ENCODE data around the gene C11orf24. TPM values are rescaled to one million over a fixed set of nuclear protein-coding genes. Genes with fewer than 3 reads are reported as not detected.
"Not testable (repeated sequence)": the region's sequence is repeated elsewhere in the genome, so short reads cannot be mapped to it uniquely, and the experiment has no call there.

C11orf24 gene
- total and polyA plus RNA-seq, 2 of the 4 experiments (the other 2 are of a cell fraction) = 42.5 to 135 TPM

DNA sequence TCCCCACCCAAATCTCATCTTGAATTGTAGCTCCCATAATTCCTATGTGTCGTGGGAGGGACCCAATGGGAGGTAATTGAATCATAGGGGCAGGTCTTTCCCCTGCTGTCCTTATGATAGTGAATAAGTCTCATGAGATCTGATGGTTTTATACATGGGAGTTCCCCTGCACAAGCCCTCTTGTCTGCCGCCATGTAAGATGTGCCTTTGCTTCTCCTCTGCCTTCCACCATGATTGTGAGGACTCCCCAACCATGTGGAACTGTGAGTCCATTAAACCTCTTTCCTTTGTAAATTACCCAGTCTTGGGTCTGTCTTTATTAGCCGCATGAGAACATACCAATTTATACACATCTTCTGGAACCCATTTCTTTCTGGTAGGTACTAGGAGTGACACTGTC lies 12.8 kb upstream of the C11orf24 start:
- H2BK20ac ChIP-seq (ENCODE audit: low read depth, low read length); H3K18ac ChIP-seq (ENCODE audit: low read depth, low read length); in situ Hi-C loops (cut with MboI; ENCODE audit: low sequenced_read_pairs); H3K9me1 ChIP-seq (ENCODE audit: insufficient read depth, low read length); H3K36me3 ChIP-seq (ENCODE audit: control insufficient read depth, insufficient read depth, low read length); H2BK5ac ChIP-seq (ENCODE audit: low read depth, low read length, poor library complexity, severe bottlenecking); H2BK15ac ChIP-seq (ENCODE audit: low read depth, low read length); H3K4me2 ChIP-seq (ENCODE audit: low read depth, low read length); POLR2A ChIA-PET (ENCODE audit: unreplicated experiment); CTCF ChIA-PET; H3K27ac ChIP-seq (ENCODE audit: insufficient read depth, low read length); H2AK9ac ChIP-seq (replicated peaks; ENCODE audit: low read depth, low read length, poor library complexity); H4K91ac ChIP-seq (ENCODE audit: insufficient read depth, low read depth, low read length); H3K56ac ChIP-seq (ENCODE audit: extremely low read depth, insufficient read depth, low read length); ATAC-seq (ENCODE audit: low read depth); H3K23ac ChIP-seq (ENCODE audit: low read depth, low read length); H3K9me3 ChIP-seq (ENCODE audit: control insufficient read depth, insufficient read depth, low read length); DNase-seq; H4K8ac ChIP-seq (ENCODE audit: low read depth in 2 of 2, low read length in 2 of 2); H3K79me1 ChIP-seq (ENCODE audit: low read depth in 1 of 2, low read length in 2 of 2); H3K27me3 ChIP-seq (ENCODE audit: control insufficient read depth, insufficient read depth, low read length); H2AK5ac ChIP-seq (ENCODE audit: low read depth, low read length); BruUV-seq (replicated peaks); H3K4me1 ChIP-seq (ENCODE audit: control insufficient read depth, insufficient read depth, low read length); dilution Hi-C loops (cut with HindIII; ENCODE audit: low sequenced_read_pairs, unreplicated experiment); H3K14ac ChIP-seq (replicated peaks; ENCODE audit: low read depth, low read length); H2BK120ac ChIP-seq (ENCODE audit: low read depth, low read length); H3K4ac ChIP-seq (ENCODE audit: low read depth, low read length); H4K5ac ChIP-seq (ENCODE audit: low read depth, low read length); intact Hi-C loops (cut with micrococcal nuclease); H2AFZ ChIP-seq (replicated peaks; ENCODE audit: low read length, poor library complexity); H4K20me1 ChIP-seq (ENCODE audit: insufficient read depth, low read length); H3K9ac ChIP-seq (ENCODE audit: low read depth, low read length); H3K4me3 ChIP-seq (ENCODE audit: insufficient read depth, low read depth, low read length): not testable (repeated sequence)
- WGBS, 2 experiments (ENCODE audit: extremely low coverage in 2 of 2, insufficient read length in 1 of 2) = no CpG with 5 or more reads among the region's 3 CpGs
